B cell (primary cell): Measurements from ENCODE around the gene MYCN. TPM values are rescaled to one million over a fixed set of nuclear protein-coding genes. Genes with fewer than 3 reads are reported as not detected.

Source experiments
- ATAC-seq: fragments of 200-7000 bp; cut with Tn5 transposase; one replicate; pipeline ENCODE4 v1.10.0; 2021; ENCODE audit warnings: low read depth, mild to moderate bottlenecking, moderate number of reproducible peaks, moderate library complexity
- CTCF ChIA-PET: fragments of 350-600 bp; sonication (Branson Sonifier 250); formaldehyde crosslinking; loops from one replicate; lab custom pipeline; 2021; ENCODE audit warnings: antibody characterized with exemption, inconsistent platforms; lab: Charles Lee
- POLR2A ChIA-PET: fragments of 350-600 bp; sonication (Branson Sonifier 250); formaldehyde crosslinking; loops from one replicate; lab custom pipeline; 2021; ENCODE audit warnings: antibody characterized with exemption; lab: Charles Lee
- DNase-seq: peaks from one replicate; pipeline ENCODE4 v3.0.0; 2013
- H2AFZ ChIP-seq: 2 replicates; pipeline ENCODE4 v1.6.1; 2012; ENCODE audit warnings: mild to moderate bottlenecking, low read depth, low read length; ENCODE audit not compliant: insufficient read depth, poor library complexity, severe bottlenecking
- H3K27ac ChIP-seq, 2 donors: 1 replicate in 1 of 2; 2 replicates in 1 of 2; pipeline ENCODE4 v1.5.1; 2012 to 2013; ENCODE audit warnings: low read length in 2 of 2, mild to moderate bottlenecking in 2 of 2, moderate library complexity in 1 of 2
- H3K27me3 ChIP-seq, 4 experiments: fragments of 200-600 bp in 1 of 4; sonication (generic) in 1 of 4; replicated peaks in 1 of 4; 1 replicate in 2 of 4; 2 replicates in 2 of 4; pipeline versions ENCODE4 v1.6.1 to v1.7.0; 2013 to 2016; ENCODE audit warnings: low read length in 3 of 4, mild to moderate bottlenecking in 2 of 4, mixed read lengths in 1 of 4, moderate library complexity in 1 of 4; ENCODE audit not compliant: insufficient read depth in 4 of 4, control insufficient read depth in 3 of 4; ENCODE audit errors: control extremely low read depth in 1 of 4
- H3K36me3 ChIP-seq, 2 experiments: replicated peaks in 1 of 2; 1 replicate in 1 of 2; 2 replicates in 1 of 2; pipeline versions ENCODE4 v1.6.1 to v1.7.1; 2013; ENCODE audit warnings: low read length in 1 of 2; ENCODE audit not compliant: insufficient read depth in 2 of 2, control insufficient read depth in 1 of 2; ENCODE audit errors: control extremely low read depth in 1 of 2, extremely low read depth in 1 of 2
- H3K4me1 ChIP-seq, 2 donors: fragments of 200-600 bp in 1 of 2; sonication (generic) in 1 of 2; 1 replicate in 1 of 2; 2 replicates in 1 of 2; pipeline versions ENCODE4 v1.5.1 to v1.6.1; 2013 to 2017; ENCODE audit warnings: low read length in 2 of 2; ENCODE audit not compliant: control insufficient read depth in 2 of 2, insufficient read depth in 2 of 2
- H3K4me2 ChIP-seq: replicated peaks from 2 replicates; pipeline ENCODE3; 2012; ENCODE audit warnings: mild to moderate bottlenecking, low read depth, low read length; ENCODE audit not compliant: poor library complexity, severe bottlenecking
- H3K4me3 ChIP-seq, 5 experiments: fragments of 200-600 bp in 1 of 5; sonication (generic) in 1 of 5; 1 replicate in 3 of 5; 2 replicates in 2 of 5; pipeline versions ENCODE4 v1.5.1 to v1.7.0; 2011 to 2016; ENCODE audit warnings: low read length in 4 of 5, mild to moderate bottlenecking in 4 of 5, low read depth in 2 of 5, control low read depth in 1 of 5, moderate library complexity in 1 of 5; ENCODE audit not compliant: insufficient read depth in 1 of 5; ENCODE audit errors: control extremely low read depth in 1 of 5, extremely low read depth in 1 of 5
- H3K79me2 ChIP-seq: fragments of 200-600 bp; sonication (generic); one replicate; pipeline ENCODE4 v1.6.0; 2016; ENCODE audit warnings: low read length; ENCODE audit not compliant: control insufficient read depth, insufficient read depth
- H3K9ac ChIP-seq: fragments of 200-600 bp; sonication (generic); 2 replicates; pipeline ENCODE4 v1.6.1; 2017; ENCODE audit warnings: mild to moderate bottlenecking, low read length, moderate library complexity
- H3K9me3 ChIP-seq, 3 donors: one replicate each; pipeline versions ENCODE4 v1.6.1 to v1.7.1; 2013; ENCODE audit warnings: low read length in 2 of 3; ENCODE audit not compliant: control insufficient read depth in 2 of 3, insufficient read depth in 1 of 3; ENCODE audit errors: control extremely low read depth in 1 of 3
- H4K20me1 ChIP-seq: 2 replicates; pipeline ENCODE4 v1.6.0; 2012; ENCODE audit warnings: mild to moderate bottlenecking, low read length; ENCODE audit not compliant: insufficient read depth, control insufficient read depth, poor library complexity, severe bottlenecking
- H3K27ac Mint-ChIP-seq: one replicate; pipeline ENCODE4 v1.8.0; 2021; ENCODE audit warnings: mixed read lengths
- H3K27me3 Mint-ChIP-seq: one replicate; pipeline ENCODE4 v1.8.0; 2021; ENCODE audit warnings: mixed read lengths
- H3K4me1 Mint-ChIP-seq: one replicate; pipeline ENCODE4 v1.8.0; 2021; ENCODE audit warnings: mixed read lengths
- H3K4me3 Mint-ChIP-seq: one replicate; pipeline ENCODE4 v1.8.0; 2021; ENCODE audit warnings: mixed read lengths
- H3K9me3 Mint-ChIP-seq: one replicate; pipeline ENCODE4 v1.8.0; 2022; ENCODE audit warnings: mixed read lengths; ENCODE audit not compliant: insufficient read depth
- CTCF ChIP-seq: fragments of 200-600 bp; IDR thresholded peaks from one replicate; pipeline ENCODE4 v1.8.0; 2022; ENCODE audit warnings: antibody characterized with exemption, mild to moderate bottlenecking
- EZH2 ChIP-seq: IDR thresholded peaks from 2 replicates; pipeline ENCODE4 v1.6.1; 2012; ENCODE audit warnings: borderline replicate concordance, low read depth, mild to moderate bottlenecking, moderate library complexity, low read length; ENCODE audit not compliant: insufficient read depth, poor library complexity, severe bottlenecking
- WGBS: methylation state at CpG from one replicate; pipeline ENCODE4 v1.1.5; 2013; ENCODE audit warnings: missing lambda C conversion rate; ENCODE audit not compliant: insufficient coverage; 5-methylcytosine and 5-hydroxymethylcytosine counted together
- intact Hi-C: fragments of 100-400 bp; cut with micrococcal nuclease; formaldehyde crosslinking; loops from one replicate; pipeline ENCODE4 v1.10.0; 2022
- polyA plus RNA-seq: library from polyadenylated mRNA; depleted of rRNA; stranded (reverse); fragments of >200 nt; gene quantifications from 2 replicates; pipeline ENCODE4 v1.2.3, GENCODE V29; 2012
- total RNA-seq, 2 donors: library from RNA; stranded (reverse); fragments of 120-200 nt in 1 of 2; gene quantifications; 1 replicate in 1 of 2; 2 replicates in 1 of 2; pipeline versions ENCODE4 v1.2.3 to v1.2.4, GENCODE V29; 2013 to 2022

Gene MYCN
- total and polyA plus RNA-seq, 2 donors (not counting 1 experiment from before 2014, with no cell fraction given): not detected

- Histone ChIP-seq H3K9ac (no peak overlapping the region), H3K4me2 (no peak overlapping the region), H3K36me3 (no peaks in the 10 kb centered on the region), H3K4me3 (no peak overlapping the region), H2AFZ (no peak overlapping the region), H4K20me1 (no peaks in the 10 kb centered on the region), H3K4me1 (no peaks in the 10 kb centered on the region), H3K27me3 (no peaks in the 10 kb centered on the region), H3K27ac (no peak overlapping the region), H3K79me2 (no peaks in the 10 kb centered on the region), H3K9me3 (no peaks in the 10 kb centered on the region)
- no peaks in the 10 kb centered on the region for H3K9me3 Mint-ChIP-seq
- H3K27me3 Mint-ChIP-seq: peaks cover 18% of the 10 kb centered on the region
- ChIA-PET POLR2A (no interaction called here), CTCF (no interaction called here)
- DNase-seq: no peak
- ATAC-seq: no peak
- H3K4me3 Mint-ChIP-seq: no peak overlapping the region
- TF ChIP-seq CTCF: no peak
- no peak for TF ChIP-seq EZH2
- no peaks in the 10 kb centered on the region for H3K4me1 Mint-ChIP-seq
- 80% methylated on average over 1 of the region's 10 CpGs for WGBS
- intact Hi-C loops: no loop called here
- no peak overlapping the region for H3K27ac Mint-ChIP-seq
These were observed 12.2 kb downstream of the MYCN start for GRCh38 chr2:15952451-15953146.

- H3K4me3 Mint-ChIP-seq: no peak overlapping the region
- no peak overlapping the region for H3K27ac ChIP-seq
- no peaks in the 10 kb centered on the region for H3K9me3 ChIP-seq
- no peaks in the 10 kb centered on the region for H3K4me1 Mint-ChIP-seq
- no peak for TF ChIP-seq EZH2
- no peak for TF ChIP-seq CTCF
- no peak overlapping the region for H2AFZ ChIP-seq
- H3K27me3 ChIP-seq: no peaks in the 10 kb centered on the region
- H3K36me3 ChIP-seq: no peaks in the 10 kb centered on the region
- H3K27ac Mint-ChIP-seq: no peak overlapping the region
- intact Hi-C loops: no loop called here
- peaks cover 21% of the 10 kb centered on the region for H3K27me3 Mint-ChIP-seq
- H3K4me3 ChIP-seq: no peak overlapping the region
- ChIA-PET CTCF (no interaction called here), POLR2A (no interaction called here)
- no peaks in the 10 kb centered on the region for H3K4me1 ChIP-seq
- no peak overlapping the region for H3K9ac ChIP-seq
- H3K79me2 ChIP-seq: no peaks in the 10 kb centered on the region
- DNase-seq (no peak), ATAC-seq (no peak)
- 86% methylated on average over 6 of the region's 6 CpGs for WGBS
- no peak overlapping the region for H3K4me2 ChIP-seq
- no peaks in the 10 kb centered on the region for H3K9me3 Mint-ChIP-seq
- H4K20me1 ChIP-seq: no peaks in the 10 kb centered on the region
These were observed 12.8 kb downstream of the MYCN start for GRCh38 chr2:15953147-15953630.
